Activated CD4-positive, alpha-beta T cell treated with anti-CD3 and anti-CD28 coated beads for 36 hours (primary cell): ENCODE data around the gene NUAK2. TPM values are rescaled to one million over a fixed set of nuclear protein-coding genes. Genes with fewer than 3 reads are reported as not detected.

Experiments
- ATAC-seq: fragments of 200-7000 bp; cut with Tn5 transposase; one replicate; pipeline ENCODE4 v1.10.0; 2021; ENCODE audit warnings: mild to moderate bottlenecking, moderate library complexity
- CTCF ChIA-PET: fragments of 350-600 bp; sonication (Branson Sonifier 250); formaldehyde crosslinking; loops from one replicate; lab custom pipeline; 2021; ENCODE audit warnings: antibody characterized with exemption; lab: Charles Lee
- POLR2A ChIA-PET: fragments of 350-600 bp; sonication (Branson Sonifier 250); formaldehyde crosslinking; loops from one replicate; lab custom pipeline; 2021; ENCODE audit warnings: antibody characterized with exemption, inconsistent platforms; lab: Charles Lee
- DNase-seq: peaks from one replicate; pipeline ENCODE4 v3.0.0-alpha.2; 2020
- H3K27ac Mint-ChIP-seq: one replicate; pipeline ENCODE4 v1.8.0; 2021; ENCODE audit warnings: mixed read lengths
- H3K27me3 Mint-ChIP-seq: one replicate; pipeline ENCODE4 v1.8.0; 2021; ENCODE audit warnings: mixed read lengths
- H3K36me3 Mint-ChIP-seq: one replicate; pipeline ENCODE4 v1.8.0; 2021; ENCODE audit warnings: low read depth, mixed read lengths
- H3K4me1 Mint-ChIP-seq: one replicate; pipeline ENCODE4 v1.8.0; 2021; ENCODE audit warnings: mixed read lengths
- H3K4me3 Mint-ChIP-seq: one replicate; pipeline ENCODE4 v1.8.0; 2021; ENCODE audit warnings: mild to moderate bottlenecking, moderate library complexity, mixed read lengths
- H3K9me3 Mint-ChIP-seq: one replicate; pipeline ENCODE4 v1.8.0; 2021; ENCODE audit warnings: low read depth, mixed read lengths
- intact Hi-C, 2 experiments: fragments of 100-400 bp; cut with DNase I in 1 of 2; cut with micrococcal nuclease in 1 of 2; formaldehyde crosslinking; loops; one replicate each; pipeline versions ENCODE4 v1.14.2 to v1.15.1; 2022 to 2024; cut with DNase I, micrococcal nuclease
- total RNA-seq, 2 experiments: library from RNA; stranded (reverse); gene quantifications; one replicate each; pipeline ENCODE4 v1.2.3, GENCODE V29; 2021

Gene NUAK2
- total RNA-seq, 2 experiments from 2014 or later = 2.3 to 2.7 TPM

DNA sequence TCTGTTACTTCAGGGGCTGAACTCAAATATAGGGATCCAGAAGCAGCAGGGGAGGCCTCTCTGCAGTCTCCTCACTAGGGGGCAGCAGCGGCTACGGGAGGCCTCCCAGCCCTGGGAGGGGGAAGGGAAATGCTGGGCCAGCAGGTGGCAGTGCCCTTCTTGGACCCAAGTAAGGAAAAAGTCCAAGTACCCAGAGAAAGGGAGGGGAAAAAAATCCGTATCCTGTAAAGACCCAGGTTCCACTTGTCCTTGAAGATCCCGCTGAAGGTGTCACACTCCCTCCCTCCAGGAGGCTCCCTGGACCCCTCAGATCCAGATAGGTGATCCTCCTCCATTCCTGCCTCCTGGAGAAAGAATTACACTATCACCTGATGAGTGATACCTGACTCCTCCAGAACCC lies 14.1 kb upstream of the NUAK2 start:
- Mint-ChIP-seq H3K27ac (no peak overlapping the region), H3K27me3 (no peaks in the 10 kb centered on the region), H3K36me3 (no peaks in the 10 kb centered on the region), H3K4me1 (no peaks in the 10 kb centered on the region), H3K4me3 (no peak overlapping the region), H3K9me3 (no peaks in the 10 kb centered on the region)
- ATAC-seq (peak; percentile 96), DNase-seq (peak; percentile 92)
- POLR2A ChIA-PET = no interaction called here
- CTCF ChIA-PET = interaction anchor here (0.5 to 5.7 kb wide), 35 partner anchors 9 to 287 kb away, joined by 3 to 47 read pairs (median 5); no protein-coding TSS in a partner anchor
- intact Hi-C loops = loop anchor here (1.0 to 5.0 kb wide), 4 partner anchors 150 to 189 kb away; no protein-coding TSS in a partner anchor

DNA sequence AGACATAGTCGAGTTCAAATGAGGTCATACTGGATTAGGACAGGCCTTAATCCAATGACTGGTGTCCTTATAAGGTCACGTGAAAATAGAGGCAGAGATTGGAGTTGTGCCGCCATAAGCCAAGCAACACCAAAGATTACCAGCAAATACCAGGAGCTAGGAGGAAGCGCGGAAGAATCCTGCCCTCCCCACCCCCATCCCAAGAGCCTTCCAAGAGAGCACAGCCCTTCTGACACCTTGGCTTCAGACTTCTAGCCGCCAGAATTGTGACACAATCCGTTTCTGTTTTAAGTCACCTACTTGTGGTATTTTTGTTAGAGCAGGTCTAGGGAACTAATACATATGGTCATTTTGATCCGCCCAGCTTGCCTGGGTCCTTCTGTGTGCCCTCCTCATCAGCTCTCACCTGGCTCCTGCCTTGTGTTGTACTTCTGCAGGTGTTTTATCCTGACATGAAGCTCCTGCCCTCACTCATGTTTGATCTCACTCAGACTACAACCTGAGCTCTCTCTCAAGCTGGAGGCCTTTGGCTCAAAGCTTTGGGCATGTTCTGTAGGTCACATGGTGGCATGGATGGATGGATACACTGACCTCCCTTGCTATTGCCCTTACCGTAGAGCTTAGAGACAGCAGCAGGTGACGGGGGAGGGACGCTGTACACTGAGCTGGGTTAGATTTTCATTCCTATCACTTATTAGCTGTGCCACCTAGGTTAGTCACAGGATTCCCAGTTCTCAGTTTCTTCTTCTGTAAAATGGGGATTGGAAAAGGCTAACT lies 10.7 kb upstream of the NUAK2 start:
- intact Hi-C loops = no loop called here
- DNase-seq = no peak
- Mint-ChIP-seq H3K27me3 (peaks cover 2% of the 10 kb centered on the region), H3K36me3 (no peaks in the 10 kb centered on the region), H3K4me3 (no peak overlapping the region), H3K4me1 (no peaks in the 10 kb centered on the region), H3K27ac (no peak overlapping the region), H3K9me3 (no peaks in the 10 kb centered on the region)
- POLR2A ChIA-PET = no interaction called here
- no peak for ATAC-seq
- CTCF ChIA-PET = interaction anchor here (0.6 to 17.6 kb wide), 8 partner anchors 8 to 1539 kb away, joined by 3 to 760 read pairs (median 4); partner anchors contain the start of gene NUAK2

DNA sequence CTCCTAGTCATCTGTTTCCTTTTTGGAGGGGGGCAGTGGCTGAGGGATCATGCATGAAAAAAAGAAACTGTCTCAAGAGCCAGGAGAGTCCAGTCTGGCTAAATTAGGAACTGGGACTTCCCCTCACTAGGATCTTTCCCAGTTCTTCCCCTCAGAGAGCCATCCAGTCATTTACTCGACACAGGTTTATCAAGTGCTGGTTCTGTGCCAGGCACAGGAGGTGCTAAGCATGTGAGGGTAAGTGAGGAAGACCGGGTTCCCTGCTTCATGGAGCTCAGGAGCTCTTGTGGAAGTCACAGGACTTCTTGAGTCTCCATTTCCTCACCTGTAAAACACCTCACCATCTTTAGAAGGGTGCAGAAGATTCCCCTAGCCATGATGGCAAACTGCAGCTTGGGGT lies 8.6 kb upstream of the NUAK2 start:
- DNase-seq (no peak), ATAC-seq (no peak)
- intact Hi-C loops = no loop called here
- H3K27ac Mint-ChIP-seq = no peak overlapping the region
- peaks cover 6% of the 10 kb centered on the region for H3K4me1 Mint-ChIP-seq
- peaks cover 3% of the 10 kb centered on the region for H3K27me3 Mint-ChIP-seq
- H3K4me3 Mint-ChIP-seq = no peak overlapping the region
- ChIA-PET CTCF (interaction anchor here (0.8 to 17.6 kb wide), 4 partner anchors 11 to 51 kb away, joined by 3 to 760 read pairs (median 4); no protein-coding TSS in a partner anchor), POLR2A (no interaction called here)
- H3K9me3 Mint-ChIP-seq = no peaks in the 10 kb centered on the region
- H3K36me3 Mint-ChIP-seq = no peaks in the 10 kb centered on the region

DNA sequence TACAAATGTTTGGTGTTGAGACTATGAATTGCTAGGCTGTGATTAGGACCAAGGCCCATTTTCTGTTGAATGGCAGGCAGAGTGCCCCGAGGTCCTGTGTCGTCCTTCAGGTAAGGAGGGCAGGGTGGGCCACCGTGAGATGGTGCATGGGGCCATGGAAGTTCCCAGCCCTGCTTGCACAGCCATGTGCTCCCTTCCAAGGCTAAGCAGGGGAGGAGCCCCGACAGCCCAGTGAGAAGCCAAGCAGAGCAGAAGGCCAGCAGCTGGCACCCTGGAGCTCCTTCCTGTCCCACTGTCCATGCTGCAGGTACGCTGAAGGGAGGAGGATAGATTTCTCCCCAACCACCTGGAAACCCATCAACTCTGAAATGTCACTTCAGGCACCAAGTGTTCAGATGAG lies 8.2 kb upstream of the NUAK2 start:
- intact Hi-C loops = no loop called here
- ChIA-PET POLR2A (no interaction called here), CTCF (interaction anchor here (0.8 to 17.6 kb wide), 4 partner anchors 11 to 51 kb away, joined by 3 to 760 read pairs (median 4); no protein-coding TSS in a partner anchor)
- Mint-ChIP-seq H3K4me1 (peaks cover 11% of the 10 kb centered on the region), H3K27me3 (peaks cover 3% of the 10 kb centered on the region), H3K27ac (no peak overlapping the region), H3K4me3 (no peak overlapping the region), H3K9me3 (no peaks in the 10 kb centered on the region), H3K36me3 (no peaks in the 10 kb centered on the region)
- no peak for DNase-seq
- no peak for ATAC-seq

DNA sequence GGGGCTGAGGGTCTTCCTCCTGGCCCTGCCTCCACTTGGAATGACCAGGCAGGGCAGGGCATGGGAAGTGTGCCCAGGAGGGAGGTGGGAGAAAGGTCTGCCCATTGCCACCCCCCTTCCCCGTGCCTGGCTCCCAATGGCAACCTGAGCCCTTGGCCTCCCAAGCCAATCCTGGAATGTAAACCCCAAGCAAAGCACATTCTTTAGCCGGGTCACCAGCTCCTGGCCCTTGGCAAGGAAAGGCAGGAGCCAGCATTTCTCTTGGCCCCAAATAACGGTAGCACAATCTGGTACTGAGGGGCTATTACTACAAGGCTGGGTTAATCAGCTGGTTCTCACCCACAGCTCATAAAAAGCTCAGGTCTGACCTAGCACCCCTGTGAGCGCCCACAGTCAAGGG lies 6.9 kb upstream of the NUAK2 start:
- intact Hi-C loops = no loop called here
- POLR2A ChIA-PET = no interaction called here
- ATAC-seq = no peak

DNA sequence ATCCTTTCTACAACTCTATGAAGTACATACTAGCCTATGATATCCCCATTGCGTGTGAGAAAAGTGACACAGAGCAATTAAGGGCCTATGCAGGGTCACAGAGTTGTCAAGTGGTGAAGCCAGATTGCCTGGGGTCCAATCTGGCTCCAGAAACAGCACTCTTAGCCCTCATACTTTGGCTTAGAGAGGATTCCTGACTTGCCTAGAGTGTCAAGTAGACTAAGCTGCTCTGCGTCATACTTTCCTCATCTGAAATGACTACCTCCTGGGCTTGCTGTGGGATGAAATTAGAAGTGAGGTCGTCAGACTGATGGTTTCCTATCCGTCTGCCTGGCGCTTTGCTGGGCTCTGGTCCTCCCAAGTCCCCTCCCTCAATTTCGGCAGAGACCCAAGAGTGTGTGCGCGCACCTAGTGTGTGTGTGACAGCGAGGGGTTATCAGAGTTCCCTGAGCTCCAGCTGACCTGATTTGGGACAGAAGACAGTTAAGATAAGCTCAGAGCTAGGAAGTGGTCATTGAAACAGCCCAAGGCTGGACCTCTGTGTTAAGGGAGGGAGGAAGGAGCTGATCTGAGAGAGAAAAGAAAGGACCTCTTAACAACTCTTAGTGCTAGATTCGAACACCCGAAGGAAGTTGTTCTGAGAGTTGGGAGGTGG lies 5.4 kb upstream of the NUAK2 start:
- Mint-ChIP-seq H3K27me3 (peaks cover 3% of the 10 kb centered on the region), H3K4me1 (peaks cover 22% of the 10 kb centered on the region), H3K4me3 (no peak overlapping the region), H3K9me3 (no peaks in the 10 kb centered on the region), H3K36me3 (no peaks in the 10 kb centered on the region), H3K27ac (no peak overlapping the region)
- intact Hi-C loops = no loop called here
- CTCF ChIA-PET = interaction anchor here (0.6 to 17.6 kb wide), 7 partner anchors 8 to 398 kb away, joined by 3 to 760 read pairs (median 4); no protein-coding TSS in a partner anchor
- POLR2A ChIA-PET = interaction anchor here (0.6 kb wide), 1 partner anchor 199 kb away, joined by 3 read pairs; no protein-coding TSS in a partner anchor
- DNase-seq = no peak
- ATAC-seq = no peak

More for the DNA sequence above, 6.9 kb upstream of the NUAK2 start:
- H3K9me3 Mint-ChIP-seq = no peaks in the 10 kb centered on the region
- peaks cover 3% of the 10 kb centered on the region for H3K27me3 Mint-ChIP-seq
- no peaks in the 10 kb centered on the region for H3K36me3 Mint-ChIP-seq
- H3K4me1 Mint-ChIP-seq = peaks cover 17% of the 10 kb centered on the region
- H3K27ac Mint-ChIP-seq = no peak overlapping the region
- CTCF ChIA-PET = interaction anchor here (0.6 to 17.6 kb wide), 2 partner anchors 49 to 98 kb away, joined by 3 to 760 read pairs; no protein-coding TSS in a partner anchor
- no peak for DNase-seq
- no peak overlapping the region for H3K4me3 Mint-ChIP-seq

DNA sequence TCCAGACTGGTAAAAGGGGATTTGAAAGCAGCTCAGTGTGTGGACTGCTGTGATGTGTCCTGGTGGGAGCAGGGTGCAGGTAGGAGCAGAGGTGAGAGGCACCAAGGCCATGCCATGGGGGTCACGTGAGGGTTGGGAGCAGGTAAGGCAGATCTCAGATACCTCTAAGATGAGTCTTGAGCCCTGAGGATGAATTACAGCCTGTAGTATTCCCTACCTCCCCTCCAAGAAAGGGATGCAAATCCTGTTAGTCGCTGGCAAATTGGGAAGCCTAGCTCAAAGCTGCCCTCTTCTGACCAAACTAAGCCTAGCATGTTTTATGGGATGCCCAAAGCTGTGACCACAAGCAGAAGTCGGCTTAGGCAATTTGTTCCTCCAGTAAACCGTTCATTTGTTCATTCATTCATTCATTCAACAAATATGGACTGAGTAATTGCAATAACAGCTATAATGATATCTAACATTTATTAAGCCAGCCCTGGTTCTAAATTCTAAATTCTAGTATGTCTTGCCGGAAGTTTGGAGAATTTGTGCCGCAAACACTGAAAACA lies 3.9 kb upstream of the NUAK2 start:
- ATAC-seq = no peak
- ChIA-PET CTCF (interaction anchor here (0.6 to 17.6 kb wide), 31 partner anchors 10 to 1260 kb away, joined by 3 to 760 read pairs (median 4); partner anchors contain the start of gene RBBP5), POLR2A (interaction anchor here (1.8 kb wide), 1 partner anchor 52 kb away, joined by 13 read pairs; no protein-coding TSS in a partner anchor)
- peaks cover 3% of the 10 kb centered on the region for H3K27me3 Mint-ChIP-seq
- DNase-seq = peak; percentile 71
- intact Hi-C loops = loop anchor here (1.0 kb wide), 1 partner anchor 52 kb away; no protein-coding TSS in a partner anchor
- H3K36me3 Mint-ChIP-seq = no peaks in the 10 kb centered on the region
- H3K4me1 Mint-ChIP-seq = peaks cover 28% of the 10 kb centered on the region
- H3K9me3 Mint-ChIP-seq = no peaks in the 10 kb centered on the region
- no peak overlapping the region for H3K27ac Mint-ChIP-seq
- no peak overlapping the region for H3K4me3 Mint-ChIP-seq

DNA sequence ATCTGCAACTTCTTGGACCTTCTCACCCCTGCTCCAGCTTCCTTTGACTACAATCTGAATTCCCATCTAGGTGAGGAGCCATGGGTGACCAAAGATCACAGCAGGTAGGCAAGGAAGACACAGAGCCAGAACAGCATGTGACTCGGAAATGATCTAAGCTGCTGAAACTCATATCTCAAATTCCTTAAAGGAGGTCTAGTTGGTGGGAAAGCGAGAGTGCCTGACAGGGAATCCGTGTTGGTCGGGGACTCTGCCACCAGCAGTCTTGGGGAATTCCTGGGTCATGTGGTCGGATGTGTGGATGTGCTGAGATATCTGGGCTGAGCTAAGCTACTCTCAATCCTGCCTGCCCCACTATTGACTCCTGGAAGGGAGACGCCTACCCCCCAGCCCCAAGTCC lies 3.2 kb upstream of the NUAK2 start:
- Mint-ChIP-seq H3K4me3 (no peak overlapping the region), H3K27me3 (peaks cover 3% of the 10 kb centered on the region), H3K36me3 (no peaks in the 10 kb centered on the region), H3K4me1 (peaks cover 33% of the 10 kb centered on the region), H3K9me3 (no peaks in the 10 kb centered on the region), H3K27ac (no peak overlapping the region)
- ChIA-PET CTCF (interaction anchor here (0.6 to 17.6 kb wide), 30 partner anchors 11 to 439 kb away, joined by 3 to 760 read pairs (median 4); partner anchors contain the start of gene RBBP5), POLR2A (interaction anchor here (1.8 kb wide), 1 partner anchor 51 kb away, joined by 13 read pairs; no protein-coding TSS in a partner anchor)
- intact Hi-C loops = loop anchor here (1.0 to 5.0 kb wide), 2 partner anchors 51 to 112 kb away; partner anchors contain the start of gene DSTYK (in 1 of the 2)
- DNase-seq = no peak
- ATAC-seq = no peak

DNA sequence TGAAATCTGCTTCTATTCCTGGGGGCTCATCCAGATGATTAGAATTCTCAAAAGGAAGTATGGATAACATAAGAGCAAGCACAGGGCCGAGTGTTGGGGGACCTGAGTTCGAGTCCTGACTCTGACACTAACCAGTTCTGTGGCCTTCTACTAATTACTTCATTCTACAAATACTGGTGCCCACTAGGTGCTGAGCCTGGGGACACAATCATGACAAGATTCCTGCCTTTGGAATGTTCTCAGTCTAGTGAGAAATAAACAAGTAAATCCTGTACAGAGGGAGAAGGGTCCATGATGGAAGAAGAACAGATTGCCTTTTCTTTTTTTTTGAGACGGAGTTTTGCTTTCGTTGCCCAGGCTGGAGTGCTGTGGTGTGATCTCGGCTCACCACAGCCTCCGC lies 2.2 kb upstream of the NUAK2 start:
- no peak for ATAC-seq
- intact Hi-C loops = loop anchor here in 1 of 2 experiments (5.0 kb wide), 1 partner anchor 111 kb away; the partner anchor contains the start of gene DSTYK
- POLR2A ChIA-PET = no interaction called here
- CTCF ChIA-PET = interaction anchor here (0.6 to 17.6 kb wide), 12 partner anchors 10 to 674 kb away, joined by 3 to 760 read pairs (median 15); no protein-coding TSS in a partner anchor
- H3K4me1 Mint-ChIP-seq = peaks cover 41% of the 10 kb centered on the region
- no peak for DNase-seq
- no peak overlapping the region for H3K27ac Mint-ChIP-seq
- no peaks in the 10 kb centered on the region for H3K9me3 Mint-ChIP-seq
- H3K27me3 Mint-ChIP-seq = peaks cover 2% of the 10 kb centered on the region
- no peak overlapping the region for H3K4me3 Mint-ChIP-seq
- H3K36me3 Mint-ChIP-seq = no peaks in the 10 kb centered on the region

DNA sequence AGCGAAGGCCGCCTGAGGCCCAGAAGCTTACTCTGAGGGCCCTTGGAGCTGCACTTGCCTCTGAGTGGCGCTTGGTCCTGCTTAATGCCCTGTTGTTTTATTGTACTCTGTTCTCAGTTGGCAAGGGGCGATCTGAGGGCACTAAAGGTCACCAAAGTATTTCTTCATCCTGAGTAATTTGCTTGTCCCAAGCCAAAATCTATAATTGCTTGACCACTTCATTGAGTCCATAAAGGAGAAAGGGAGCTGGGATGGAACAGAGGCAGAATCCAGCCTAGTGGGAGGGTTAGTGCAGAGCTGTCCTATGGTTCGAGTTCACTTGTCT lies 376 bp upstream of the NUAK2 start:
- ChIA-PET CTCF (interaction anchor here (0.6 to 17.6 kb wide), 8 partner anchors 10 to 203 kb away, joined by 3 to 760 read pairs (median 4); no protein-coding TSS in a partner anchor), POLR2A (interaction anchor here (1.2 kb wide), 2 partner anchors 33 to 119 kb away, joined by 3 read pairs; no protein-coding TSS in a partner anchor)
- no peak overlapping the region for H3K27ac Mint-ChIP-seq
- H3K4me3 Mint-ChIP-seq = peak overlapping the region; percentile 88
- no peaks in the 10 kb centered on the region for H3K27me3 Mint-ChIP-seq
- H3K4me1 Mint-ChIP-seq = peaks cover 60% of the 10 kb centered on the region
- no peak for DNase-seq
- H3K36me3 Mint-ChIP-seq = no peaks in the 10 kb centered on the region
- ATAC-seq = no peak
- H3K9me3 Mint-ChIP-seq = no peaks in the 10 kb centered on the region
- intact Hi-C loops = loop anchor here (1.0 to 5.0 kb wide), 5 partner anchors 34 to 199 kb away; partner anchors contain the start of gene DSTYK (in 1 of the 2)
